Measurements from ENCODE around the gene MARCHF5. TPM values are rescaled to one million over a fixed set of nuclear protein-coding genes. Genes with fewer than 3 reads are reported as not detected.

Gene MARCHF5
- total and polyA plus RNA-seq, 2 of the 4 experiments (the other 2 are of a cell fraction): 14.9 to 30.0 TPM

DNA sequence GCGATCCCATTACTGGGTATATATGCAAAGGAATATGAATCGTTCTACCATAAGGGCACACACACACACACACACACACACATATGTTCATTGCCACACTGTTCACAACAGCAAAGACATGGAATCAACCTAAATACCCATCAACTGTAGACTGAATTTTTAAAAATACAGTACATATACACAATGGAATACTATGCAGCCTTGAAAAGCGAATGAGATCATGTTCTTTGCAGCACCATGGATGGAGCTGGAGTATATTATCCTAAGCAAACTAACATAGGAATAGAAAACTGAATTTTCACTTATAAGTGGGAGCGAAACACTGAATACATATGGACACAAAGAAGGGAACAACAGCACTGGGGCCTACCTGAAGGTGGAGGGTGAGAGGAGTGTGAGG is 72.5 kb downstream of the MARCHF5 start:
- no peak overlapping the region for H3K27ac ChIP-seq (ENCODE audit: insufficient read depth, low read length)
- H3K4me1 ChIP-seq (ENCODE audit: control insufficient read depth, insufficient read depth, low read length): no peaks in the 10 kb centered on the region
- H2BK20ac ChIP-seq (ENCODE audit: low read depth, low read length): no peak overlapping the region
- H3K23ac ChIP-seq (ENCODE audit: low read depth, low read length): no peak overlapping the region
- intact Hi-C loops (cut with micrococcal nuclease): no loop called here
- no peaks in the 10 kb centered on the region for H4K20me1 ChIP-seq (ENCODE audit: insufficient read depth, low read length)
- no peak overlapping the region for H4K8ac ChIP-seq (ENCODE audit: low read depth in 2 of 2, low read length in 2 of 2)
- no CpG with 5 or more reads among the region's 4 CpGs for WGBS, 2 experiments (ENCODE audit: extremely low coverage in 2 of 2, insufficient read length in 1 of 2)
- H3K27me3 ChIP-seq (ENCODE audit: control insufficient read depth, insufficient read depth, low read length): no peaks in the 10 kb centered on the region; the same call in 1 of the 2 replicates
- no peak for TF ChIP-seq BHLHE40 (IDR thresholded peaks at IDR 0.05; ENCODE audit: low read depth, low read length)
- TF ChIP-seq RAD21 (IDR thresholded peaks at IDR 0.05; ENCODE audit: low read length): no peak
- TF ChIP-seq RCOR1 (IDR thresholded peaks at IDR 0.05; ENCODE audit: insufficient replicate concordance, low read length): no peak
- no peak for TF ChIP-seq RFX5 (IDR thresholded peaks at IDR 0.05; ENCODE audit: low read depth, low read length)
- TF ChIP-seq POLR2A (IDR thresholded peaks at IDR 0.05; ENCODE audit: low read depth, low read length): no peak
- TF ChIP-seq SMC3 (IDR thresholded peaks at IDR 0.05; ENCODE audit: low read depth, low read length): no peak
- no peak for TF ChIP-seq MAFK (IDR thresholded peaks at IDR 0.05; ENCODE audit: low read depth, low read length)
- TF ChIP-seq CEBPB (IDR thresholded peaks at IDR 0.05; ENCODE audit: low read depth, low read length): no peak
- TF ChIP-seq CHD1 (IDR thresholded peaks at IDR 0.05; ENCODE audit: low read depth, low read length): no peak
- no peak for TF ChIP-seq FOS (IDR thresholded peaks at IDR 0.05; ENCODE audit: low read depth, low read length)
- TF ChIP-seq MAZ (IDR thresholded peaks at IDR 0.05; ENCODE audit: borderline replicate concordance, low read depth, low read length): no peak
- TF ChIP-seq, protein P1, sequence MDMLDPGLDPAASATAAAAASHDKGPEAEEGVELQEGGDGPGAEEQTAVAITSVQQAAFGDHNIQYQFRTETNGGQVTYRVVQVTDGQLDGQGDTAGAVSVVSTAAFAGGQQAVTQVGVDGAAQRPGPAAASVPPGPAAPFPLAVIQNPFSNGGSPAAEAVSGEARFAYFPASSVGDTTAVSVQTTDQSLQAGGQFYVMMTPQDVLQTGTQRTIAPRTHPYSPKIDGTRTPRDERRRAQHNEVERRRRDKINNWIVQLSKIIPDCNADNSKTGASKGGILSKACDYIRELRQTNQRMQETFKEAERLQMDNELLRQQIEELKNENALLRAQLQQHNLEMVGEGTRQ (IDR thresholded peaks at IDR 0.05; ENCODE audit: low read depth, low read length): no peak
- no peak overlapping the region for H2AK5ac ChIP-seq (ENCODE audit: low read depth, low read length)
- no peaks in the 10 kb centered on the region for H3K9me3 ChIP-seq (ENCODE audit: control insufficient read depth, insufficient read depth, low read length)
- H3K56ac ChIP-seq (ENCODE audit: extremely low read depth, insufficient read depth, low read length): no peak overlapping the region
- no peak overlapping the region for H2BK15ac ChIP-seq (ENCODE audit: low read depth, low read length)
- no peak overlapping the region for H2BK5ac ChIP-seq (ENCODE audit: low read depth, low read length, poor library complexity, severe bottlenecking)
- dilution Hi-C loops (cut with HindIII; ENCODE audit: low sequenced_read_pairs, unreplicated experiment): no loop called here
- no peaks in the 10 kb centered on the region for H3K9me1 ChIP-seq (ENCODE audit: insufficient read depth, low read length)
- H3K9ac ChIP-seq (ENCODE audit: low read depth, low read length): no peak overlapping the region
- ChIA-PET CTCF (no interaction called here), POLR2A (ENCODE audit: unreplicated experiment) (no interaction called here)
- no peak overlapping the region for H4K91ac ChIP-seq (ENCODE audit: insufficient read depth, low read depth, low read length)
- no peak overlapping the region for H2BK120ac ChIP-seq (ENCODE audit: low read depth, low read length)
- no peak overlapping the region for H3K18ac ChIP-seq (ENCODE audit: low read depth, low read length)
- no TSS peak for BruUV-seq (replicated peaks)
- H2AK9ac ChIP-seq (replicated peaks; ENCODE audit: low read depth, low read length, poor library complexity): no peak overlapping the region
- no peak overlapping the region for H3K4me2 ChIP-seq (ENCODE audit: low read depth, low read length)
- no peak overlapping the region for H3K4ac ChIP-seq (ENCODE audit: low read depth, low read length)
- H3K14ac ChIP-seq (replicated peaks; ENCODE audit: low read depth, low read length): no peak overlapping the region
- ATAC-seq (ENCODE audit: low read depth): no peak
- no peak overlapping the region for H3K4me3 ChIP-seq (ENCODE audit: insufficient read depth, low read depth, low read length)
- H3K36me3 ChIP-seq (ENCODE audit: control insufficient read depth, insufficient read depth, low read length): no peaks in the 10 kb centered on the region
- no peak overlapping the region for H4K5ac ChIP-seq (ENCODE audit: low read depth, low read length)
- in situ Hi-C loops (cut with MboI; ENCODE audit: low sequenced_read_pairs): no loop called here
- H3K79me1 ChIP-seq (ENCODE audit: low read depth in 1 of 2, low read length in 2 of 2): no peaks in the 10 kb centered on the region
- no peak overlapping the region for H2AFZ ChIP-seq (replicated peaks; ENCODE audit: low read length, poor library complexity)
- no peak for DNase-seq
